Measurements from ENCODE around the gene KCP.

The KCP gene

GRCh38 chr7:128860158-128861073 lies 50.1 kb downstream of the KCP start:
- no peak for DNase-seq (ENCODE audit: low read depth in 2 of 3, low spot score in 2 of 3)

- no peak for DNase-seq (ENCODE audit: low read depth in 2 of 3, low spot score in 2 of 3)
Observed at GRCh38 chr7:128859232-128860157, 51.0 kb downstream of the KCP start.

GRCh38 chr7:128858380-128859231 lies 51.9 kb downstream of the KCP start:
- DNase-seq (ENCODE audit: low read depth in 2 of 3, low spot score in 2 of 3), result no peak

GRCh38 chr7:128856001-128856718 lies 54.3 kb downstream of the KCP start:
- no peak for DNase-seq (ENCODE audit: low read depth in 2 of 3, low spot score in 2 of 3)

GRCh38 chr7:128855559-128855958 lies 55.0 kb downstream of the KCP start:
- DNase-seq (ENCODE audit: low read depth in 2 of 3, low spot score in 2 of 3), result no peak

GRCh38 chr7:128854396-128854795 lies 56.1 kb downstream of the KCP start:
- DNase-seq (ENCODE audit: low read depth in 2 of 3, low spot score in 2 of 3), result no peak

- no peak for DNase-seq (ENCODE audit: low read depth in 2 of 3, low spot score in 2 of 3)
Observed at GRCh38 chr7:128853799-128854198, 56.7 kb downstream of the KCP start.

- no peak for DNase-seq (ENCODE audit: low read depth in 2 of 3, low spot score in 2 of 3)
Observed at GRCh38 chr7:128852537-128853254, 57.8 kb downstream of the KCP start.

GRCh38 chr7:128849804-128850490 lies 60.6 kb downstream of the KCP start:
- no peak for DNase-seq (ENCODE audit: low read depth in 2 of 3, low spot score in 2 of 3)

- DNase-seq (ENCODE audit: low read depth in 2 of 3, low spot score in 2 of 3), result no peak
Observed at GRCh38 chr7:128849156-128849515, 61.4 kb downstream of the KCP start.

- DNase-seq (ENCODE audit: low read depth in 2 of 3, low spot score in 2 of 3), result no peak
Observed at GRCh38 chr7:128848289-128849155, 62.0 kb downstream of the KCP start.

- DNase-seq (ENCODE audit: low read depth in 2 of 3, low spot score in 2 of 3), result no peak
Observed at GRCh38 chr7:128847721-128848211, 62.7 kb downstream of the KCP start.

GRCh38 chr7:128846781-128847444 lies 63.6 kb downstream of the KCP start:
- DNase-seq (ENCODE audit: low read depth in 2 of 3, low spot score in 2 of 3), result no peak

GRCh38 chr7:128845987-128846386 lies 64.5 kb downstream of the KCP start:
- DNase-seq (ENCODE audit: low read depth in 2 of 3, low spot score in 2 of 3), result no peak

GRCh38 chr7:128845475-128845874 lies 65.0 kb downstream of the KCP start:
- DNase-seq (ENCODE audit: low read depth in 2 of 3, low spot score in 2 of 3), result no peak

- DNase-seq (ENCODE audit: low read depth in 2 of 3, low spot score in 2 of 3), result no peak
Observed at GRCh38 chr7:128844777-128845311, 65.7 kb downstream of the KCP start.

- no peak for DNase-seq (ENCODE audit: low read depth in 2 of 3, low spot score in 2 of 3)
Observed at GRCh38 chr7:128843938-128844621, 66.4 kb downstream of the KCP start.

Data from activated CD8-positive, alpha-beta memory T cell treated with anti-CD3 and anti-CD28 coated beads for 48 hours (primary cell).